Neural progenitor cell (in vitro differentiated cells): ENCODE data around the gene COG8. TPM values are rescaled to one million over a fixed set of nuclear protein-coding genes. Genes with fewer than 3 reads are reported as not detected.
"Not testable (repeated sequence)": the region's sequence is repeated elsewhere in the genome, so short reads cannot be mapped to it uniquely, and the experiment has no call there.

Experiments used
- DNase-seq: peaks from one replicate; pipeline ENCODE4 v3.0.0-alpha.2; 2016; ENCODE audit warnings: low spot score
- H2AFZ ChIP-seq: fragments of 200-600 bp; sonication (generic); replicated peaks from 2 replicates; pipeline ENCODE4 v1.6.1; 2016; ENCODE audit warnings: antibody characterized with exemption
- H3F3A ChIP-seq: fragments of 200-600 bp; sonication (generic); 2 replicates; pipeline ENCODE4 v1.6.1; 2016; ENCODE audit warnings: antibody characterized with exemption, low read depth
- H3K27ac ChIP-seq: fragments of 200-600 bp; sonication (generic); 2 replicates; pipeline ENCODE4 v1.5.1; 2016; ENCODE audit warnings: mild to moderate bottlenecking
- H3K27me3 ChIP-seq: fragments of 200-600 bp; sonication (generic); 2 replicates; pipeline ENCODE4 v1.6.1; 2016; ENCODE audit warnings: mild to moderate bottlenecking, moderate library complexity
- H3K36me3 ChIP-seq: fragments of 200-600 bp; sonication (generic); 2 replicates; pipeline ENCODE4 v1.5.1; 2016
- H3K4me1 ChIP-seq: fragments of 200-600 bp; sonication (generic); 2 replicates; pipeline ENCODE4 v1.6.1; 2016; ENCODE audit warnings: mixed run types
- H3K4me2 ChIP-seq: fragments of 200-600 bp; sonication (generic); 2 replicates; pipeline ENCODE4 v1.6.1; 2016
- H3K4me3 ChIP-seq: fragments of 200-600 bp; sonication (generic); 2 replicates; pipeline ENCODE4 v1.5.1; 2016
- H3K79me2 ChIP-seq: fragments of 200-600 bp; sonication (generic); 2 replicates; pipeline ENCODE4 v1.6.1; 2016; ENCODE audit warnings: low read depth
- H3K9ac ChIP-seq: fragments of 200-600 bp; sonication (generic); 2 replicates; pipeline ENCODE4 v1.6.1; 2016
- H3K9me3 ChIP-seq: fragments of 200-600 bp; sonication (generic); 2 replicates; pipeline ENCODE4 v1.5.1; 2016; ENCODE audit warnings: low read depth
- H4K20me1 ChIP-seq: fragments of 200-600 bp; sonication (generic); 2 replicates; pipeline ENCODE4 v1.6.1; 2016; ENCODE audit warnings: low read depth
- H3K27ac Mint-ChIP-seq: 3 replicates; pipeline ENCODE4 v1.8.0; 2021; ENCODE audit warnings: mixed read lengths
- H3K27me3 Mint-ChIP-seq: 2 replicates; pipeline ENCODE4 v1.8.0; 2022; ENCODE audit warnings: low read depth, mild to moderate bottlenecking, inconsistent platforms, moderate library complexity, mixed read lengths; ENCODE audit not compliant: insufficient read depth
- H3K36me3 Mint-ChIP-seq: 3 replicates; pipeline ENCODE4 v1.8.0; 2021; ENCODE audit warnings: mixed read lengths
- H3K4me1 Mint-ChIP-seq: 3 replicates; pipeline ENCODE4 v1.8.0; 2021; ENCODE audit warnings: mixed read lengths
- H3K4me3 Mint-ChIP-seq: 3 replicates; pipeline ENCODE4 v1.8.0; 2021; ENCODE audit warnings: mild to moderate bottlenecking, moderate library complexity, mixed read lengths
- H3K9me3 Mint-ChIP-seq: 3 replicates; pipeline ENCODE4 v1.8.0; 2020; ENCODE audit warnings: mixed read lengths
- CTCF ChIP-seq: fragments of 200-600 bp; sonication (generic); IDR thresholded peaks from 2 replicates; pipeline ENCODE4 v1.5.1; 2017; ENCODE audit warnings: antibody characterized with exemption, mild to moderate bottlenecking
- EZH2 ChIP-seq: fragments of 200-600 bp; sonication (generic); IDR thresholded peaks from 2 replicates; pipeline ENCODE4 v1.6.1; 2017; ENCODE audit warnings: antibody characterized with exemption, mild to moderate bottlenecking, moderate library complexity
- EZH2phosphoT487 ChIP-seq: fragments of 200-600 bp; sonication (generic); IDR thresholded peaks from 2 replicates; pipeline ENCODE4 v1.6.1; 2017; ENCODE audit warnings: antibody characterized with exemption
- total RNA-seq: library from RNA; depleted of rRNA; stranded (reverse); fragments of >200 nt; gene quantifications from 2 replicates; pipeline ENCODE4 v1.2.3, GENCODE V29; 2015; ENCODE audit warnings: low replicate concordance

COG8 gene
- total RNA-seq, 1 donor from 2014 or later = 30.3 TPM

- no peaks in the 10 kb centered on the region for H3K4me1 ChIP-seq
- no peaks in the 10 kb centered on the region for H3K79me2 ChIP-seq
- no peaks in the 10 kb centered on the region for H3K27me3 ChIP-seq
- H2AFZ ChIP-seq = no peak overlapping the region
- no peak overlapping the region for H3K4me2 ChIP-seq
- peaks cover 6% of the 10 kb centered on the region for H4K20me1 ChIP-seq
- peaks cover 8% of the 10 kb centered on the region for H3K36me3 ChIP-seq
- H3K9ac ChIP-seq = no peak overlapping the region
- no peak overlapping the region for H3K27ac ChIP-seq
- DNase-seq = no peak
- H3K4me3 Mint-ChIP-seq = no peak overlapping the region
- H3K27me3 Mint-ChIP-seq = peaks cover 12% of the 10 kb centered on the region
- no peak overlapping the region for H3K27ac Mint-ChIP-seq
- no peaks in the 10 kb centered on the region for H3K9me3 Mint-ChIP-seq
- no peaks in the 10 kb centered on the region for H3F3A ChIP-seq
- H3K4me1 Mint-ChIP-seq = no peaks in the 10 kb centered on the region
- TF ChIP-seq EZH2 (no peak), EZH2phosphoT487 (no peak), CTCF (no peak)
- H3K36me3 Mint-ChIP-seq = peaks cover 25% of the 10 kb centered on the region
- no peaks in the 10 kb centered on the region for H3K9me3 ChIP-seq
- H3K4me3 ChIP-seq = no peak overlapping the region
Measured at GRCh38 chr16:69364088-69364487, 24.7 kb upstream of the COG8 start.

- H3K4me1 Mint-ChIP-seq = no peaks in the 10 kb centered on the region
- Histone ChIP-seq H3K9me3 (no peaks in the 10 kb centered on the region), H3K27me3 (no peaks in the 10 kb centered on the region), H3K4me3 (no peak overlapping the region), H3K36me3 (peaks cover 8% of the 10 kb centered on the region), H3K4me2 (no peak overlapping the region), H3K4me1 (no peaks in the 10 kb centered on the region), H3F3A (no peaks in the 10 kb centered on the region), H3K79me2 (no peaks in the 10 kb centered on the region), H3K27ac (no peak overlapping the region), H2AFZ (no peak overlapping the region), H3K9ac (no peak overlapping the region), H4K20me1 (peaks cover 6% of the 10 kb centered on the region)
- H3K9me3 Mint-ChIP-seq = no peaks in the 10 kb centered on the region
- TF ChIP-seq CTCF (no peak), EZH2phosphoT487 (no peak), EZH2 (no peak)
- H3K27me3 Mint-ChIP-seq = peaks cover 12% of the 10 kb centered on the region
- no peak for DNase-seq
- H3K27ac Mint-ChIP-seq = no peak overlapping the region
- H3K36me3 Mint-ChIP-seq = peaks cover 22% of the 10 kb centered on the region
- H3K4me3 Mint-ChIP-seq = no peak overlapping the region
Measured at GRCh38 chr16:69363281-69363717, 23.9 kb upstream of the COG8 start.

- peaks cover 18% of the 10 kb centered on the region for H3K36me3 Mint-ChIP-seq
- H3K36me3 ChIP-seq, DNase-seq, H3K4me2 ChIP-seq, H3K27me3 Mint-ChIP-seq, H3K27ac Mint-ChIP-seq, H3K4me3 ChIP-seq, H3K79me2 ChIP-seq, H3K9me3 ChIP-seq, H4K20me1 ChIP-seq, H3K9me3 Mint-ChIP-seq, H3K27me3 ChIP-seq, H3K27ac ChIP-seq, H3F3A ChIP-seq, H3K9ac ChIP-seq, H2AFZ ChIP-seq, H3K4me1 ChIP-seq, H3K4me3 Mint-ChIP-seq, H3K4me1 Mint-ChIP-seq: not testable (repeated sequence)
Measured at GRCh38 chr16:69360070-69360469, 20.7 kb upstream of the COG8 start.

GRCh38 chr16:69351309-69352027, 12.1 kb upstream of the COG8 start, which contains the start of gene TMED6:
TSS of gene TMED6 (minus strand) at chr16:69351786. CDS start at chr16:69351753, 33 bp downstream.
- TF ChIP-seq EZH2 = no peak
- no peak for TF ChIP-seq EZH2phosphoT487
- no peak for TF ChIP-seq CTCF
- Mint-ChIP-seq H3K4me1 (no peaks in the 10 kb centered on the region), H3K27ac (no peak within 1 kb of the TSS), H3K9me3 (no peaks in the 10 kb centered on the region), H3K4me3 (no peak within 1 kb of the TSS), H3K36me3 (peaks cover 6% of the 10 kb centered on the region), H3K27me3 (peaks cover 4% of the 10 kb centered on the region)
- no peak within 1 kb of the TSS for H3K4me3 ChIP-seq
- H2AFZ ChIP-seq = no peak within 1 kb of the TSS
- no peaks in the 10 kb centered on the region for H3K27me3 ChIP-seq
- no peak within 1 kb of the TSS for H3K4me2 ChIP-seq
- H3K9me3 ChIP-seq = no peaks in the 10 kb centered on the region
- no peaks in the 10 kb centered on the region for H4K20me1 ChIP-seq
- peaks cover 5% of the 10 kb centered on the region for H3K36me3 ChIP-seq
- no peaks in the 10 kb centered on the region for H3K4me1 ChIP-seq
- peaks cover 4% of the 10 kb centered on the region for H3F3A ChIP-seq
- H3K9ac ChIP-seq = no peak within 1 kb of the TSS
- H3K79me2 ChIP-seq = no peaks in the 10 kb centered on the region
- DNase-seq = no peak
- H3K27ac ChIP-seq = no peak within 1 kb of the TSS
